EL (cell line): ENCODE data around the gene HIPK2.
A peak's percentile ranks its signal among the peaks of the same experiment; 100 is the strongest.

Experiments used
- DNase-seq: peaks from one replicate; pipeline ENCODE4 v3.0.0-alpha.2; 2016

Gene HIPK2

DNA sequence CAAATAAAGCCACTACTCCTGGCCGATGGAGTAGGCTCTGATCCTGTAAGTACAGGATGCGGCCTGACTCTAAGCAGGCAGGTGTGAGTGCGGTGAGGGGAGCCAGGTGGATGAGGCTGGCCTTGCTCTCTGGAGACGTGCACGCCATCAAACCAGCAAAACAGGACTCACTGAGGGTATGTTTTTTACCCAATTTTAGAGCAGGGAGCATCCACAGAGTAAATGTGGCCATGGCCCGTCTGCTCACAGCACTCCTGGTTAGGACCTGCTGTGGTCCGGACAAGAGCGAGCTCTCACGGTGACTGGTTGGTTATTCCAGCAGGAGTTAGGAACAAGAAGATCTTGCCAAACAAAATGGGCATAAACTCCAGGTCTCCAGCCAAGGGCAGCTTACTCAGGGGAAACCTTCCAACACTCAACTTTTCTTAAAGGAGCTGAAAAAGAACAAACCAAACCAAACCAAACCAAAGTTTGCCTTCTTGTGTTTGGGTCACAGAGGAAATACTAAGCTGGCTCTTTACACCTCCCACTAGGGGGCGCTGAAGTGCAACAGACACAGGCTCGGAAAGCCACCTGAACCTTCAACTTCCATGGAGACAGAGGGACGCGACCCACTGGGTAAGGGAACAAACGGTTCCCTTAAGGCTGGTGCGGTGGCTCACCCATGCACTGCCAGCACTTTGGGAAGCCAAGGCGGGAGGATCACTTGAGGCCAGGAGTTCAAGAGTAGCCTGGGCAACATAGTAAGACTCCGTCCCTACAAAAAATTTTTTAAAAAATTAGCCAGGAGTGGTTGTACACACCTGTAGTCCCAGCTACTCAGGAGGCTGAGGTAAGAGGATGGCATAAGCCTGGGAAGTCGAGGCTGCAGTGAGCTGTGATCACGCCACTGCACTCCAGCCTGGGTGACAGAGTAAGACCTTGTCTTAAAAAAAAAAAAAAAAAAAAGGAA, 131.9 kb downstream of the HIPK2 start:
- peak; percentile 73 for DNase-seq

DNA sequence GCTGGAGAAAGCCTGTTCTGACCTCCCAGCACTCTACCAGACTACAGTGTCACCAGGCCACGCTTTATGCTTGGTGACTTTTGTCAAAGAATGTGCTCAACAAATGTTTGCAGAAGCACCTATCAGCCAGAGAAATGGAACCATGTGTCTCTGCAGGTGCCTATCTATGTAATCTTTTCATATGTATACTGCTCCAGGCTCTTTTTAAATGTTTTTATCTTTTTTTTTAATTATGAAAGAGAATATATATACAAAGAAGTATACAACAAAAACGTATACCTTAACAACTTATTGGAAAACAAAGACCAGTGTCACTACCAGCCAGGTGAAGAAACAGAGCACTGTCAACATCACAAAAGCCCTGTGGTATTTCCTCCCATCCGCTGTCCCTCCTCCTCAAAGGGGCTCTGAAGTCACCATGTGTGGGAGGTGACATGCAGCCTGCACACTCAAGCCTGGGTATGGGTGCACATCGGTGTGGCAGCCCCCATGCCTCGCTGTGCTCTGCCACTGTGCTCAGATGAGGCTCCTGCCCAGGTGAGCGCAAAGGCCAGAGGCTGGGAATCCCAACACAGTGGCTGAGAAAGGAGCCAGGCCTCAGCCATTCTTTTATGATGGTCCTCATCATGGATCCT, 133.7 kb downstream of the HIPK2 start:
- DNase-seq, result no peak

DNA sequence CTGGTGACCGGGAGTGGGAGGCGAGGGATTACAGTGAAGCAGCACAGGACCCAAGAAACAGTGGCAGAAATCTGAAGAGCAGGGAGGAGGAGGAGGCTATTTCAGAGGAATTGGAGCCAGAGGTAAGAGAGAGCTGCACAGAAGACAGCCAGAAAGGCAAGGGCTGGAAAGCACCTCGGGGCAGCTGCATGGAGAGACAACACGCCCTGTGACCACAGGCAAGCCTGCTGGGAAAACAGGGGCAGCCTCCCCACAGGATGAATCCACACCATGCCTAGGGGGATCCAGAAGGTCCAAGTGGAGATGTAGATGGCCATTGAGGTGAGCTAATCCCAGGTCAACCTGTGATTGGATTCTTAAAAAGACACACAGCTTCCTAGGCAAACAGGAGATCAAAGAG, 135.5 kb downstream of the HIPK2 start:
- no peak for DNase-seq

DNA sequence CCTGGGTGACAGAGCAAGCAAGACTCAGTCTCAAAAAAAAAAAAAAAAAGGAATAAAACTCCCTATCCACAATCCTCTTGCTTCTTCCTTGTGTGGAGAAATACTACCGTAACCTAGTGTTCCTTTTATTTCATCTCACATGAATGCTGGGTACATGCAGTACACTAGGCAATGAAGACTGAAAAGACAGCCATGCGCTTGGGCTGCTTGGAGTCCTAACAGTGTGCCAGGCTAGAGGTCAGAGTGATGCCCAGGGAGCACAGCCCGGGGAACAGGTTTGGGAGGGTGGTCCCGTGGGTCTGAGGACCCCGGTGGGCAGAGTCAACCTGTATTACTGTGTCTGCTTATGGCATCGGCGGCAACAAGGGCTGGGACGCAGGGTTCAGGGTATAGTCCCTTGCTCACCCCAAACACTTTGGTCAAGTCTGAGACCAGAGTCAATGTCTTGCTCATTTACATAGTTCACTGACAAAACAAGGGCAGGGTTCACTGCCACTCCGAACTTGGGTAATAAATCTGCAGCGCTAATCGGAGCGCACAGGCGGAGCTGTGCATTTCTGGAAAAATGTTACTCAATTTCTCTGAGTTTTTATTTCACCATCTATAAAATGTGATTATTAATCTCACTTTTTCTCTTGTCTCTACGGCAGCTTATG, 136.3 kb downstream of the HIPK2 start:
- DNase-seq, result no peak

DNA sequence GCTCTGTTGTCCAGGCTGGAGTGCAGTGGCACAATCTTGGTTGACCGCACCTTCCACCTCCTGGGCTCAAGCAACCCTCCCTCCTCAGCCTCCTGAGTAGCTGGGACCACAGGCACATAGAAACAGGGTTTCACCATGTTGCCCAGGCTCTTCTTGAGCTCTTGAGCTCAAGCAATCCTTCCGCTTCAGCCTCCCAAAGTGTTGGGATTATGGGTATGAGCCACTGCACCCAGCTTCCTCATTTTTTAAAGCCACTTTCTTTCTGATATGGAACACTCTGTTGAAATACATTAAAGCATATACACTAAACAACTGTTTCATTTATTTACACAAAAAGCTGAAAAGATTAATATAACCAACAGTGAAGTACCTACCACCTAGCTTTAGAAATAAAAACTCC, 137.1 kb downstream of the HIPK2 start:
- no peak for DNase-seq

DNA sequence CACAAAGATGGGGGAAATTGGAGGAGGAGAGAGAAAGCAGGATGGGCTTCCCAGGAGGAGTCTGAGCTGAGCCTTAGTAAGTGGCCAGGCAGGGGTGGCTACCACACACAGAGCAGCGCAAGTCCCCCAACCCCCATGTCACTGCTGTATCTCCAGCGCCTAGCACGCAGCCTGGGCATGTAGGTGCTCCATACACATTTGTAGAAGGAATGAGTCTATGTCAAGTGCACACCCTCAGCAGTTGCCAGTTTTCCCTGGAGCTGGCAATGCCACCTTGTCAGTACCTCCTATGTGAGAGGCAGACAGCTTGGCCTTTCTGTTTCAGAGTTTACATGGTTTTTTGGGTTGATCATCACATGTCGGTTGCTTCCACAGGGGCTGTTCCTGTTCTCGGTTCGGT, 138.2 kb downstream of the HIPK2 start:
- no peak for DNase-seq

DNA sequence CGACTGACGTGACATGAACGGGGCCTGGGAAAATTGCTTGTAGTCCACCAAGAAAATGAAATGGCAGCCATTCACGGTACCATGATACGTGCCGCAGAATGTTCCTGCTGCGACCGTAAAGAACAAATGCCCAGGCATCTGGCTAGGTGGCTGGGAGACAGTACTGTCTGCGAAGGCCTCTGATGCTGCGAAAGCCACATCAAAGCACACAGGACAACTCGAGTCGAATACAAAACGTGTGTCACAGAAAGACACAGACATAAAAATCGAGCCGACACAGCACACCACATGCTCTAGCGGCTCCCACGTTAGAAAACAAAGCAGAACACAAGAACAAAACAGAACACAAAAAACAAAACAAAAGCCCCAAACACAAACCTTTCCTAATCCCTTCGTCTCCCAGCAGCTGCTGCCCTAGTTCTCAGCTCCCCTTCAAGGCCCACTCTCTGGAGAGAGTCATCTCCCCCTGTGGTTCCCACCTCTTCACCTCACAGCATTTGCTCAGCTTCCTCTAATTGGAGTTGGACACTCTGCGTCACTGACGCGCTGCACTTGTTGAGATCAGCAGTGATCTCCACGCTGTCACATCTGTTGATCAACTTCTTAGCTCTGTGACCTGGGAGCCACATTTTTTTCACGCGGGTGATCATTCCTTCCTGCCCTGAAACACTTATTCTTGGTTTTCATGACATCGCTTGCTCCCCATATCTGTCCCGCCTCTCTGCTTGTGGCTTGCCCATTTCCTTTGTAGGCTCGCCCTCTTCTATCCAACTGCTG, 142.1 kb downstream of the HIPK2 start:
- no peak for DNase-seq

DNA sequence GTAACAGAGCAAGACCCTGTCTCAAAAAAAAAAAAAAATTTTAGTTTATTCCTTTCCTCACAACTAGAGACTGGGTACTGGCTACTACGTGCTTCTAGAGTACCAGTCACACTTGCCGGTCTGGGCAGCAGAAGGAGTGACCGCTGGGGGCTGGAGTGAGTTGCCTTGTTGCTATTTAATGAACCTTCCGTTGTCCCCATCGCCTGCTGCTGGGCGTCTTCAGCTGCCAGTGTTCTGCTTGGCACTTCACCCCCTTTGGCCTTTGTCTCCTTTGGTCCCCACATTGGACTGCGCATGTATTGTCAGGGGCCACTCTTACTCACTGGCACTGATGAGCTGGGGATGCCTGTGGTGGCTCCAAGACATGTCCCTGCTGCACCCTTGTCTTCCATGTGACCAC, 143.7 kb downstream of the HIPK2 start:
- no peak for DNase-seq

DNA sequence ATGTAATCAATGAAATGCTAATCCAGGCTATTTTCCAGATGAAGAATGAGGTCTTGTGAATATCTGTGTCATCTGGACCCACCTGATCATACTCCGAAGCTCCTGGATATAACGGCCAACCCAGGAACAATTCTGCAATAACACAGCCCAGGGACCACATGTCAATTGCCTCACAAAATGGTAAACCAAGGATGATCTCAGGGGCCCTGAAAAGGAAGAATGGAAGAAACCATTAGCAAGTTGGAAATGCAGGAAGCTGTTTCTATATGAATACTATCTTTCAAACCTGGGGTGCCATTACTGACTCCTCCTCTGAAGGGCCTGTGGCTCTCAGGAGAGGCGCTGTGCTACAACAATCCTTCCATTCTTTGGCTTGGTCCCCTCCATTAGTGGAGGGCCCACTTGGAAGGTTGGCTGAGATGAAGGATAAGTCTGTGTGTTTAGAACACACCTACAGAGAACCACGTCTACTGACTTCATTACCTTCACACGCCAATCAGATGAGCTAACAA, 146.2 kb downstream of the HIPK2 start:
- DNase-seq, result no peak

DNA sequence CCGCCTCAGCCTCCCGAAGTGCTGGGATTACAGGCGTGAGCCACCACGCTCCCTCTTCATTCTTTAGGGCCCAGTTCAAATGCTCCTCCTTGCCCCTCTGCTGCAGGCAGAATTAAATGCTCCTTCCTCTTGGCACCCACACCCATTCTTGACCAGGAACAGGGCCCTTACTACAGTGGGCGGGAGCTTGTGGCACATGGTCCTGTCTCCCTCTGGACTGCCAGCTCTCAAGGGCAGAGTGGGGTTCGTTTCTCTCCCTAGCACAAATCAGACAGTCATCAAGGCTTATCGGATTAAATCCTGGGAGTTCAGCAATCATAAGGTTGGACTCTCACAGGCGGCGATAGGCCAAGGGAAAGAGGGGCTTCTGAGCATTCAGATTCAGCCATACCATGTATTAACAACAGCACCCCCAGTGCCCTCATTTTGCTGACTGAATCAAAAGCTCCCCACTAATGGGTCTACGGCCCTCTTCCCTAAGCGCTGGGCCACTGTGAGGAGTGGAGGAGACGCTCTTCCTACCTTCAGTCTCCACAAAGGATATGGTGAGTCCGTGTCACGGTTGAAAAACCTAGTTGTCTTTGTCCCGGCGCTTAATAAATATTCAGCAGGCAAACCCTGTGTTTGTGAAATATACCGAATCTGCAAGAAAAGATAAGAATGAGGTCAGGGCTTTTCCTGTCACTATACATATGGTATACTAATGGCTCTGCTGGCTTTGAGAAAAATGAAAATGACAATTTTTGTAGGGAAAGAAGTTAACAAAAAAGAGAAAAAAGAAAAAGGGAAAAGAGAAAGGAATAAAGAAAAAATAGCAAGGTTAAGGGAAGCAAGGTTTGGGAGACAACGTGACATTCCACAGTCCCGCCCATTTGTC, 146.9 kb downstream of the HIPK2 start:
- DNase-seq, result no peak

DNA sequence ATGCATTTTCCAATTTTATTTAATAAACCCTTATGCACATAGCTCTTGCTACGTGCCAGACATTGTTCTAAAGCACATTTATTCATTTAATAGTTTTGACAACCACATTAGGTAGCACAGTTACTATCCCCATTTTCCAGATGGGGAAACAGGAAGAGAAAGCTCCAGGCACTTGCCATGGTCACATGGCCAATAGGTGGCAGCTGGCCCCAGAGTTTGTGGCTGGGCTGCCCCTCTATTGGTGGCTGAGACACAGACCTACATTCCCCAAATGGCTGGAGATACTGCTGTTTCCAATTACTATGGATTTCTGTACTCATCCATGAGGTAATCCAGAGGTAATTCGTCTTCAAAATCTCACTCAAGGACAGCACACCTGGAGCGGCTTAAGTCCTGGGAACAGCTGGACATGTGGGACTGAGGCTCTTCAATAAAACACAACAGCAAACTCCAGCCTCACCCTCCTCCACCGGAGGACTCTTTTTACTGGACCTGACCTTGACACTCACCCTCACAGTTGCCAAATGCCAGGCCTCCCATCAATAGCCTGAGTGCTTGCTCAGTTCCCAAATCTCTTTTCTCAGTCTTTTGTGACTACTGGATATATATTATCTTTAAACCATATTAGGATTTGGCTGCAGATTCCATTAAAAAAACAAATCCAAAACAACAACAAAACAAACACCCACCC, 148.3 kb downstream of the HIPK2 start:
- DNase-seq, result no peak

DNA sequence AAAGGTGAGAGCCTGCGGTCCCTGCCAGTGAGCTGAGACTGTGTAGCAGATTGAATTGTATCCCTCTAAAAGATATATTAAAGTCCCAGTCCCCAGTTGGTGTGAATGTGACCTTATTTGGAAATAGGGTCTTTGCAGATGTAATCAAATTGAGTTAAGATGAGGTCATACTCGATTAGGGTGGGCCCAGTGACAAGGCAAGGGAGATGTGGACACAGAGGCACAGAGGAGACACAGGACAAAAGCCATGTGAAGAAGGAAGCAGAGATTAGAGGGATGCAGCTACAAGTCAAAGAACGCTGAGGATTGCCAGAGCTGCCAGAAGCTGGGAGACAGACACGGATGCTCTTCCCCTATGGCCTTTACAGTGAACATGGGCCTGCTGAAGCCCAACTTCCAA, 150.0 kb downstream of the HIPK2 start:
- DNase-seq, result no peak

DNA sequence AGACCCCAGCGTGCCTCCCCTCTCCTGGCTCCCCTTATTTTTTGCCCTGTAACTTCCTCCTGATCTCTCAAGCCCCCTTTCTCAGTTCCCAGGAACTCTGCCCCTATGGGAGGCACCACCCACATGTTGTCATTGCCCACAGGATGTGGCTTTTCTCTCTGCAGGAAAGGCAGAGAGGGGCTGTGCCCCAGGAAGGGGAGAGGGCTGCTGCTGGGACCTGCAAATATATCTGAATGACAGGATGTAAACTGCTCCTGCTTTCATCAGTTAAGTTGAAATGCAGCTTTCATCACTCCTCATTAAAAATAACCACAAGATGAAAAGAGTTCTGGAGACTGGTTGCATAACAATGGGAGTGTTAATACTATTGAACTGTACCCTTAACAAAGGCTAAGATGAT, 151.0 kb downstream of the HIPK2 start:
- no peak for DNase-seq

DNA sequence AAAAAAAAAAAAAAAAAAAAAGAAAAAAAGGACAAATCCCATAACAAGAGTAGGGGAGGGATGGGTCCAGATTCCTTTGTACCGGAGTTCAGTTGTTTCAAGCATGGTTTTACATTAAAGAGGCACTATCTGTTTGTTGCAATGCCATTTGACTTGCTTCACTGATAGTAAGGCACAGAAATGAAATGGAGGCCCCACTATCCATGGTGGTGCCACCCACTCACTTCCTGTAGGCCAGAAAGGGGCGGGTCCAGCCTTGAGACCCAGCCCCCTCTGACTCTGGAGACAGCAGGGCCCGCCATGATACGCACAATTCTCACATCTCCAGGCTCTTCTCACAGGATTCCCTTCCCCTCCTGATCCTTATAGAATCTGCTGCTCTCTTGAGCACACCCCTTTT, 154.3 kb downstream of the HIPK2 start:
- DNase-seq, result no peak

DNA sequence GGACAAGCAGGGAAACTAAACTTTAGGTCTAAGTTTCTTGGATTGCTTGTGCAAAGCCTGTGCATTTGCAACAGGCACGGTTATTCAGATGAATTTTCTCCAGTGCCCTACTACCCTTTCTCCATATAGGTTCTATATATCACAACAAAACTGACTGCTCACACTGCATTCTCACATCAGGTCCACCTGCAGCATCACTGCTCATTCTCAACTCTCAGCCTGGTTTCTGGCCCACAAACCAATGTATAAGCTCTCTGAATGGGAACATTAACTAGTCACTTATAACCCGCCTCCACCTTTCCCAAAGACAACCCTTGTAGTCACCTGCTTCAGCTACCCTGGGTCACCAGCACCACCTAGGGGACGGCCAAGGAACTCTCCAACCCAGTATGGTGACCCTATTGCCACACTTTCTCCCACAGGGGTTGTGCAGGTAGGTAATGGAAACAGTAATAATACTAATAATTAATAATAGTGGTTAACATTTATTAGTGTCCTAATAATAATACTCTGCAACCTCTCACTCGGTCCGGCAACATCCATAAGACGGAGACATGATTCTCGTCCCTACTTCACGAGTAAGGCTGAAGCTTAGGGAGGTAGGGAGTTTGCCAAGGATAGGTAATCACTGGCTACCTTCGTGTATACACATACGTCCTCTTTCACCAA, 157.0 kb downstream of the HIPK2 start:
- DNase-seq, result peak; percentile 8

DNA sequence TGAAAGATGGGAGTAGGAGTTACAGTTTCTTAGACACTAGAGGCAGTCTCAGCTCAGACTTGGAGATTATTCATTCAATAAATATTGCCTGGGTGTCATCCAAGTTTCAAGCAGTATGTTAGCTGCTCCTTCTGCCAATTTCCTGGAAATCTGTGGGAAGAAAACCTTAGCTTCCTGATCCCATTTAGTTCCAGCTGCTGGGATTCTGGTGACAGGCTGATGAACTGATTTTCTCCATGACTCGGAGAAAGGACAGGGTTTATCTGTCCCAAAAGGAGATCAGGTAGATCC, 158.5 kb downstream of the HIPK2 start:
- DNase-seq, result peak; percentile 72

DNA sequence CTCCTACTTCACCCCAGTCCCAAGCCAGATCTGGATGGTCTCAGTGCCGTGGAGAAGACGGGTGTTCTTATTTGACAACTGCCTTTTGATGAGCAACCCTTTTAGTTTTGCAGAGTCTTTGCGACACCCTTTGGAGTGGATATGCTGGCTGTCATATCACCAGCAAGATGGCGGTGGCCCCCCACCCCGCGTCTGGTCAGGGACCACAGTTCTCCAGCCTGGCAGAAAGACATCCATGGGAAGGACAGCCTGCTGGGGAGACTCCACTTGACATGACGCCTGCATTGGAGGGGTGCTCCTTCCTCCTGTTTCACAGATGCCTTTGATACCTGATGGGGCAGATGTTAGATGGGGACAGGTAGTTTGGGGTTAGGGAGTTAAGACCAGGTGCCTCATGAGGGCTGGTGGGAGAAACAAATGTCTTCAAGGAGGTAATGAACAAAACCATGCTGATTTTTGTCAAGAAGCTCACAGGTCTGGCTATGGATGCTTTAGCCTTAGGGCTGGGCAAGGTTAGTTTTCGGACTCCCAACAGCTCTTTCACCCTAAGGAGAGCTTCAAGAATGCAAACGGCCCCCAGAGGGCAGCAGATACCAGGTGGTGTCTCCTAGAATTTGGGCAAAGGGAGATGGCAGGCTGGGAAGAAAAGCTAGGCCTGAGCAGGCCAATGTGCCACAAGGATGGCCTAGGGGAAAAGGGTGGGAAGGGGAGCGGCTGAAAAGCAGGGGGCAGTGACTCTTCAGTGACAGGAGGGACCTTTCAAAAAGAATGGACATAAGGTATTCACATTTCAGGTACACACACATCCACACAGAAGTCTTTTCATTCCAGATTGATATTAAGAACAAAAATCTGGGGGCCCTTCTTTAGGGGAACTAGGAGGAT, 159.1 kb downstream of the HIPK2 start:
- DNase-seq, result peak; percentile 54

DNA sequence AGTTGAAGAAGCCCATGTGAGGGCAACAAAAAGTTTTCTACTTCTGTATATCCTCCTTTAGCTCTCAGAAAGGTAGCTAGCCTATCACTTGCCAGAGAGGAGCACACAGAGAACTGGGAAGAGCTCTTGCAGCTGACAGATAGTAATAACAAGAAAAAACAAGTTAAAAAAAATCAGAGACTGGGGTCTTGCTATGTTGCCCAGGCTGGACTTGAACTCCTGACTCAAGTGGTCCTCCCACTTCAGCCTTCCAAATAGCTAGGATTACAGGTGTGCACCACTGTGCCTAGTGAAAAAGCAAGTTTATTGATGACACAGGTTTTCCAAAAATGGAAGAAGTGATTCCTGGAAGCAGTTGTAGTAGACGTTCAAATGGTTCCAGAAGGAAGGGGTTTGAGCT, 160.7 kb downstream of the HIPK2 start:
- DNase-seq, result no peak

DNA sequence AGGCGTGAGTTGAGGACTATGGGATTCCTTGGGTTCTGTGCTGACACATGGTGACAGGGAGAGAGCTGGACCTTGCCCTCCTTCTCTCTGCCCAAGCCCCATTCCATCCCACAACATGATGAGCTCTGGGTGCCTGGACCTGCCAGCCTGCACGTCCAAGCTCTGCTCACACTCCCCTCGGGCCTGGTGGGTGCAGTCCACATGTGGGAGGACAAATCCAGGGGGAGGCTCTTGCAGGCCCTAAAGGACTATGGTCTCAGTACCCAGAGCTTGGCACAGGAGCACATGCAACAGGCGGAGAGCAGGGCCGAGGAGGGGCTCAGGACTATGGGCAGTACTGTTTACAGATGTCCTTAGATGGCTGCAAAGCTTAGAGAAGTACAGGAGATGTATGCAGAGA, 162.9 kb downstream of the HIPK2 start:
- DNase-seq, result no peak

DNA sequence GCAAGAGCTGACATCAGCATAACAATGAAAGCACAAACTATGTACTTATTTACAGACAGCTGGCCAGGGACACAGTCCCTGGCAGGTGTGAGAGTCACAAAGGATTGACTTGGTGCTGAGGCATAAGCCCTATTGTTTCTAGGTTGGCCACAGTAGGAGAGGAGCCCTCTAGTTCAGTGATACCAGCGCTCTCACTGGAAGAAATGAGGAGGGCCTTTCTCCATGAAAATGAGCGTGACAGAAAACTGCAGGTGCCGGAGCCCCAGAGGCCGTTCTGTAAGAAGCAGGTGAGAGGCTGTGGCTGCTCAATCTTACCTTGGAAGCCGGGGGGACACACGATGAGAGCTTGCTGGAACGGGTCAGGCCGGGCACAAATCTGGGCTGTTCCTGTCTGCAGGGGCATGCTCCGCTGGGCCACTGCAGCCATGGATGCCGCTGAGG, 163.8 kb downstream of the HIPK2 start:
- DNase-seq, result no peak
